ENCODE measurements around the gene TBC1D8. TPM values are rescaled to one million over a fixed set of nuclear protein-coding genes. Genes with fewer than 3 reads are reported as not detected.

Gene TBC1D8
- polyA plus RNA-seq, 3 donors: 16.1 to 78.0 (median 22.4) TPM

DNA sequence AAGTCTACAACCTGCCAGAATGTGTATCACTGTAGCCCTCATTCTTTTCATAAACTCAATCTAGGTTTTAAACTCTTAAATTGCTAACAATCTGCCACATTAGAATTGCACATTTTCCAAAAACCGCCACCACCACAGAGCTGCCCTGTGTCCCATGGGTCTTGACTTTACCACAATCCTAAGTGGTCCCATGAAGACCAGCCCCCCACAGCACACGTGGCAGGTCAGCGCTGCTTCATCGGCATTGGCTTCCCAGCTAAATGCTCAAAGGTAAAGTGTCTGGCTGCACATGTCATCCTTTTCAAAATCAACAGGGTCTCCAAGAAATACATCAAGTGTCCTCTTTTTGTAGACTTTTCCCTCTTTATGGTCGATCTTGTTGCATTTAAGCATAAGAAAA is 2.4 kb downstream of the TBC1D8 start:
- WGBS (ENCODE audit: insufficient coverage): 86% methylated on average over 1 of the region's 5 CpGs
- H3K4me3 Mint-ChIP-seq: peak overlapping the region; percentile 38 to 97
- intact Hi-C loops (cut with micrococcal nuclease): no loop called here
- peaks cover 62% of the 10 kb centered on the region for H3K4me1 Mint-ChIP-seq
- Histone ChIP-seq H3K9ac (ENCODE audit: insufficient read depth, low read length, poor library complexity, severe bottlenecking) (no peak overlapping the region), H3K36me3 (replicated peaks in 1 of 2; ENCODE audit: control insufficient read depth in 1 of 2, insufficient read depth in 2 of 2, low read length in 2 of 2) (no peaks in the 10 kb centered on the region), H3K27ac (ENCODE audit: low read depth in 1 of 2, low read length in 2 of 2) (no peak overlapping the region), H3K9me3 (replicated peaks in 1 of 2; ENCODE audit: control insufficient read depth in 1 of 2, insufficient read depth in 1 of 2, low read length in 2 of 2) (no peaks in the 10 kb centered on the region), H3K4me1 (ENCODE audit: control insufficient read depth in 1 of 2, insufficient read depth in 2 of 2, low read length in 2 of 2) (peaks cover 26 to 43% of the 10 kb centered on the region in 2 donors), H3K79me2 (ENCODE audit: insufficient read depth, low read length) (peaks cover 64% of the 10 kb centered on the region), H2AFZ (ENCODE audit: insufficient read depth, low read depth, low read length, poor library complexity, severe bottlenecking) (no peak overlapping the region), H3K4me2 (replicated peaks; ENCODE audit: extremely low read depth, low read length, poor library complexity, severe bottlenecking) (peak overlapping the region; percentile 96), H4K20me1 (ENCODE audit: insufficient read depth, low read length) (peaks cover 70% of the 10 kb centered on the region), H3K27me3 (ENCODE audit: control insufficient read depth in 2 of 2, insufficient read depth in 2 of 2, low read length in 2 of 2) (no peaks in the 10 kb centered on the region), H3K4me3 (replicated peaks in 1 of 3; ENCODE audit: low read depth in 2 of 3, low read length in 3 of 3) (peak overlapping the region in 1 of 3 experiments; percentile 89)
- peaks cover 0 to 2% (median 0%) of the 10 kb centered on the region in 7 donors for H3K9me3 Mint-ChIP-seq
- peaks cover 3 to 10% (median 6%) of the 10 kb centered on the region in 3 donors for H3K27me3 Mint-ChIP-seq (ENCODE audit: low read depth in 3 of 3)
- peak overlapping the region in 1 of 7 donors; percentile 4 for H3K27ac Mint-ChIP-seq
- H3K36me3 Mint-ChIP-seq: peaks cover 13 to 15% of the 10 kb centered on the region in 2 donors
- DNase-seq: no peak
- TF ChIP-seq, protein P1, sequence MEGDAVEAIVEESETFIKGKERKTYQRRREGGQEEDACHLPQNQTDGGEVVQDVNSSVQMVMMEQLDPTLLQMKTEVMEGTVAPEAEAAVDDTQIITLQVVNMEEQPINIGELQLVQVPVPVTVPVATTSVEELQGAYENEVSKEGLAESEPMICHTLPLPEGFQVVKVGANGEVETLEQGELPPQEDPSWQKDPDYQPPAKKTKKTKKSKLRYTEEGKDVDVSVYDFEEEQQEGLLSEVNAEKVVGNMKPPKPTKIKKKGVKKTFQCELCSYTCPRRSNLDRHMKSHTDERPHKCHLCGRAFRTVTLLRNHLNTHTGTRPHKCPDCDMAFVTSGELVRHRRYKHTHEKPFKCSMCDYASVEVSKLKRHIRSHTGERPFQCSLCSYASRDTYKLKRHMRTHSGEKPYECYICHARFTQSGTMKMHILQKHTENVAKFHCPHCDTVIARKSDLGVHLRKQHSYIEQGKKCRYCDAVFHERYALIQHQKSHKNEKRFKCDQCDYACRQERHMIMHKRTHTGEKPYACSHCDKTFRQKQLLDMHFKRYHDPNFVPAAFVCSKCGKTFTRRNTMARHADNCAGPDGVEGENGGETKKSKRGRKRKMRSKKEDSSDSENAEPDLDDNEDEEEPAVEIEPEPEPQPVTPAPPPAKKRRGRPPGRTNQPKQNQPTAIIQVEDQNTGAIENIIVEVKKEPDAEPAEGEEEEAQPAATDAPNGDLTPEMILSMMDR (IDR thresholded peaks at IDR 0.05): no peak

GRCh38 chr2:101147971-101148370 is 3.2 kb downstream of the TBC1D8 start:
- H2AFZ ChIP-seq (ENCODE audit: insufficient read depth, low read depth, low read length, poor library complexity, severe bottlenecking): no peak overlapping the region
- no peak overlapping the region for H3K9ac ChIP-seq (ENCODE audit: insufficient read depth, low read length, poor library complexity, severe bottlenecking)
- H3K79me2 ChIP-seq (ENCODE audit: insufficient read depth, low read length): peaks cover 71% of the 10 kb centered on the region
- no peaks in the 10 kb centered on the region for H3K9me3 ChIP-seq (replicated peaks in 1 of 2; ENCODE audit: control insufficient read depth in 1 of 2, insufficient read depth in 1 of 2, low read length in 2 of 2)
- WGBS (ENCODE audit: insufficient coverage): 100% methylated on average over 1 of the region's 2 CpGs
- H3K4me2 ChIP-seq (replicated peaks; ENCODE audit: extremely low read depth, low read length, poor library complexity, severe bottlenecking): no peak overlapping the region
- peak overlapping the region in 1 of 7 donors; percentile 60 for H3K27ac Mint-ChIP-seq
- peaks cover 0 to 4% (median 0%) of the 10 kb centered on the region in 7 donors for H3K9me3 Mint-ChIP-seq
- peaks cover 26 to 40% of the 10 kb centered on the region in 2 donors for H3K4me1 ChIP-seq (ENCODE audit: control insufficient read depth in 1 of 2, insufficient read depth in 2 of 2, low read length in 2 of 2)
- H3K36me3 Mint-ChIP-seq: peaks cover 13 to 18% of the 10 kb centered on the region in 2 donors
- TF ChIP-seq, protein P1 (IDR thresholded peaks at IDR 0.05): no peak
- no peak overlapping the region for H3K4me3 ChIP-seq (replicated peaks in 1 of 3; ENCODE audit: low read depth in 2 of 3, low read length in 3 of 3)
- intact Hi-C loops (cut with micrococcal nuclease): no loop called here
- H3K27me3 Mint-ChIP-seq (ENCODE audit: low read depth in 3 of 3): peaks cover 3 to 10% (median 6%) of the 10 kb centered on the region in 3 donors
- no peak overlapping the region for H3K4me3 Mint-ChIP-seq
- peaks cover 78% of the 10 kb centered on the region for H4K20me1 ChIP-seq (ENCODE audit: insufficient read depth, low read length)
- peaks cover 58% of the 10 kb centered on the region for H3K4me1 Mint-ChIP-seq
- no peak overlapping the region for H3K27ac ChIP-seq (ENCODE audit: low read depth in 1 of 2, low read length in 2 of 2)
- H3K27me3 ChIP-seq (ENCODE audit: control insufficient read depth in 2 of 2, insufficient read depth in 2 of 2, low read length in 2 of 2): no peaks in the 10 kb centered on the region
- no peaks in the 10 kb centered on the region for H3K36me3 ChIP-seq (replicated peaks in 1 of 2; ENCODE audit: control insufficient read depth in 1 of 2, insufficient read depth in 2 of 2, low read length in 2 of 2)
- no peak for DNase-seq

Measured in CD14-positive monocyte (primary cell).